ENCODE measurements around the gene FCMR.

GRCh38 chr1:206885341-206886060 lies 36.2 kb downstream of the FCMR start:
- TF ChIP-seq CTCF (IDR thresholded peaks at IDR 0.05; ENCODE audit: borderline replicate concordance, extremely low read depth, low read length, poor library complexity, severe bottlenecking) (no peak), EZH2 (IDR thresholded peaks at IDR 0.05; ENCODE audit: borderline replicate concordance, low read depth, low read length, severe bottlenecking) (no peak)

Measured in DND-41 (cell line).